Activated CD4-positive, CD25-positive, alpha-beta regulatory T cell (primary cell): ENCODE results near the gene KLHL25.

Source experiments
- DNase-seq, 4 experiments: peaks; one replicate each; lab custom pipeline; 2025; lab: John Stamatoyannopoulos, UW

Gene KLHL25

DNA sequence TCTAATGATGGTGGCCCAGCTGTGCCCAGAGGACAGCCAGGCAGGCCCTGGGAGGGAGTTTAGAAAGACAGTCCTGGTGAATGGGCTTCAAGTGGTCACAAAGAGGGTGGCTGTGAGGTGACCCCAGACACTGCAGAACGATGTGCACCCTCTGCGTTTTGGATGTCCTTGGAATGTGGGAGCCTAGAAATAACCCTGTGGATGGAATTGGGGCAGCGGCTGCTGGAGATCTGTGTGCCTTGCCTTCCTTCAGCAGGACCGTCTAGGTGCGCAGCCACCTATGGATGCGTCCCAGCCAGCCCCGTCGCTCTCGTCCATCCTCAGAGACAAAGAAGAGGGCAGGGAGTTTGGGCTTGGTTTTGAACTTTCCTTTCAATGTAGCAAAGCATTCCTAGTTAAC, 46.5 kb downstream of the KLHL25 start:
- DNase-seq: no peak

DNA sequence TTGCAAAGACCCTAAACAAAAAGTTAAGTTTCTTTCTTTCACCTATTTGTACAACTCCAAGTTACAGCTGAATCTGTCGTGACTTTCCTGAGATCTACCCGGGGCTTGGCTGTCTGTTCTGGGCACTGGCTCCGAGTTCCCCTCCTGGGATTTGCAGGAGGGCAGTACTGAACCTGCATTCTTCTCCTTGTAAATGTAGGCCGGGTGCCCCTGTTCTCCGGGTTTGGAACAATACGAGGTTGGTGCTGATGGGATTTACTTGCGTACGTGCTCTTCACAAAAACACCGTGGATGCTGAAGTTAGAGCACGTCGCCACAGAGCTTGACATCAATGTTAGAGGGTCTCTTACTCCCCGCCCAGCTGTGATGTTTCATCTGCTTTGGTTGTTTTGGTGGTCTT, 48.1 kb downstream of the KLHL25 start:
- no peak for DNase-seq

DNA sequence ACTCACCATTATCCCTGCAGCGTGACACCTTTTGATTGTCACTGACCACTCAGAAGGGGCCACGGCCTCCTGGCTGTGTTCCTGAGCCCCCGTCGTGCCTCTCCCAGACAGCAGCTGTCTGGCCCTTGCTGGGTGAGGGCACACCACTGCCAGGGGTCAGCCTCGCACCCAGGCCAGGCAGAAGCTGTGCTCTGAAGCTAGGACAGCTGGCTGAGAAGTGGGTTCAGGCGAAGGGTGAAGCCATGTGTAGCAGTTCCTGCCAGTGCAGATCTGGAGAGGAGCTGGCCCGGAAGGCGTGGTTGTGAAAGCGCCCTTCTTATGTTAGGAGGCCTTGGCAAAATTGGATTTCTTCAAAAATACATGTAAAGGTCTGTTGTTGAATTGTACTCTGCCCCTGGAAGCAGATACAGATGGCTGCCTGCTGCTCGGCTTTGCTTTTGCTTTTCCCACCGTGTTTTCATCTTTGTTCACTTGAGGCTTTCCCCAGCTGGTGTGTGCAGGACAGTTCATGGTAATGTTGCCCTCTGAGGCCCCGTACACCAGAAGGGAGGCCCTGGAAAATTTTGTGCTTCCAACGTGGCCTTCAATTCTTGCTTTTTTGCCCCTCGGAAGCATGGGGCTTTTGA, 49.1 kb downstream of the KLHL25 start:
- DNase-seq: no peak

DNA sequence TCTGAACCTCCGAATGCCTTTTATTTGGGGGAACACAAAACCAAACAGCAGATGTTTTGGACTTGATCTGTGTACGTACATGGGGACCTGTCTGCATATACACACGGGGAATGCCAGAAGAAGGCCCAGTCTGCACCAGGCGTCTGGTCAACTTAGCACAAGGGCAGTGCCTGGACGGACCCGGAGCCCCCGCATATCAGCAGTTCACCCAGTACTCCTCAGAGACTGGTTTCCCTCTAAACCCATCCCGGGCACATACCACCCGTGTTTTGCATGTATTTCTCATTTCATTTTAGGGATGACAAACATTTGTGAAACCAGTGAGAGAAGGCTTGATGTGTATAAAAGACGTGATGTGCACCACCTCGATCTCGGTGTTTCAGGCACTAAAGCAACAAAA, 49.7 kb downstream of the KLHL25 start:
- DNase-seq: no peak

DNA sequence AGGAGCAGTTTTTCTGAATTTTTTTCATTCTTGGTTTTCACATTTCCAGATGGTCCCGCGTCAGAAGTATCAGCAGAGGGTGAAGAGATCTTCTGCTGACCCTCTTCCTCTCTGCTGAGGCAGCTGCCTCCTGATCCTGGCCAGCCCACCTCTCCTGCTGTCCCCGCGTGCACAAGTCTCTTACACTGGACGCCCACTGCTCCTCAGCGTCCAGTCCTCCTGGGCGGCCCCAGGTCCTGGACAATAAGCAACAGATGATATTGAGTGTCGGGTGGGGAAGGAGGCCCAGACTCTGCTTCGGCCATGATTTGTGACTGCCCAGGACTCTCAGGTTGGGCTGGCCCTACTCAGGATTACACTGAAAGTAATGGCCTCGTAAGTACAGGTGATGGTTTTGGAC, 50.1 kb downstream of the KLHL25 start:
- DNase-seq: no peak

DNA sequence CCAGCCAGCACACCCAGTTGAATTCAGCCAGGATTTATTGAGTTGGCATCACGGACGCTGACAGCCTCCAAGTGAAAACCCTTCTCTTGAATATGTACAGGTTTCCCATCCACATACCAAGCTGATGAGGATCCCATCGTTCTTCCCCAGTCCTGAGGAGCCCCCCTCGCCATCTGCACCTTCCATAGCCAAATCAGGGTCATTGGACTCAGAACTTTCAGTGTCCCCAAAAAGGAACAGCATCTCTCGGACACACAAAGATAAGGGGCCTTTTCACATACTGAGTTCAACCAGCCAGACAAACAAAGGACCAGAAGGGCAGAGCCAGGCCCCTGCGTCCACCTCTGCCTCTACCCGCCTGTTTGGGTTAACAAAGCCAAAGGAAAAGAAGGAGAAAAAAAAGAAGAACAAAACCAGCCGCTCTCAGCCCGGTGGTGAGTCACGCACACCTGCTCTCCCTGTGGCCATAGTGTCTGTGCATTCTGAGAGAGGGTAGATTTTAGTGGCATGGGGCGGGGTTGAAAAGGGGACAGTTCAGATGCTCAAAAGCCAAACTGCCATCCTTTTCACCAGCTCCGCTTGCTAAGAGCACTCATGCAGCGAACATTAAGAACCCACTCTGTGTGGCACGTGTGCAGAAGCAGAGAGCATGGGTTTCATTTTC, 51.2 kb downstream of the KLHL25 start:
- no peak for DNase-seq

DNA sequence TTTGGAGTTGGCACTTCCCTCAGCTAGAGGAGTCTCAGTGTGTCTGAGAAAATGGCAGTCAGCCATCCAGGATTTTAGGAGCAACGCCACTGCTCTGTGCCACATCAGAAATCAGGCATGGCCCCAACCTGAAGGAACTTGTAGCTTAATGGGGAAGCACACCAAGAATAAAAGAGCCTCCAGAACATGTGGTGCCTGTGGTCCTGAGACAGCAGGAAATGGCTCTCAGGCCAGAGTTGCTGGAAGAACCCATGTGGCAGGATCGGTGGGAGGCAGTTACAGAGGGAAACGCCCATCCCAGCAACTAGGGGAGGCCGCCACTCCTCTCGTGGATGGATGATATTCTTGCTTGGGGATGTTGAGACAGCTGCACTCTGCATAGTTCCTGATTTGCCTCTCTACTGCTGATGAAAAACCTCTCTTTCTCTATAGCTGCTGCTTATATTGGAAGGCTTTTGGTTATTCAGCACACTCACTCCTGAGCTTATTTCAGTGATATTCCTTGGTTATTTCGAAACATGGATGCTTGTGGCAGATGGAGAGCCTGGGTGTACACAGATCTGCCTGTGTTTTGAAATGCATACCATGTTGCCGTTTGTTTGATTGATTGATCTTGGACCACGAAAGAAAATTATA, 52.4 kb downstream of the KLHL25 start:
- no peak for DNase-seq

DNA sequence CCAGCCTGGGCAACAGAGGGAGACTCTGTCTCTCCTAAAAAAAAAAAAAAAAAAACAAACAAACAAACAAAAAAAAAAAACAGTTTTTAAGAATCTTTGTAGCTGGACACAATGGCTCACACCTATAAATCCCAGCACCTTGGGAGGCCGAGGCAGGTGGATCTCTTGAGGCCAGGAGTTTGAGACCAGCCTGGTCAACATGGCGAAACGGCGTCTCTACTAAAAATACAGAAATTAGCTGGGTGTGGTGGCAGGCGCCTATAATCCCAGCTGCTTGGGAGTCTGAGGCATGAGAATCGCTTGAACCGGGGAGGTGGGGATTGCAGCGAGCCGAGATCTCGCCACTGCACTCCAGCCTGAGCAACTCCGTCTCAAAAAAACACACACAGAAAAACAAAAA, 53.1 kb downstream of the KLHL25 start:
- no peak for DNase-seq

DNA sequence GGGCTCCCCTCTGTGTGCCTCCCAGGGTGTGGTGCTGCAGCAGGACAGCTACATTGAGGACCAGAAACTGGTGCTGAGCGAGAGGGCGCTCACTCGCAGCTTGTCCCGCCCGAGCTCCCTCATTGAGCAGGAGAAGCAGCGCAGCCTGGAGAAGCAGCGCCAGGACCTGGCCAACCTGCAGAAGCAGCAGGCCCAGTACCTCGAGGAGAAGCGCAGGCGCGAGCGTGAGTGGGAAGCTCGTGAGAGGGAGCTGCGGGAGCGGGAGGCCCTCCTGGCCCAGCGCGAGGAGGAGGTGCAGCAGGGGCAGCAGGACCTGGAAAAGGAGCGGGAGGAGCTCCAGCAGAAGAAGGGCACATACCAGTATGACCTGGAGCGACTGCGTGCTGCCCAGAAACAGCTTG, 53.7 kb downstream of the KLHL25 start:
- no peak for DNase-seq

DNA sequence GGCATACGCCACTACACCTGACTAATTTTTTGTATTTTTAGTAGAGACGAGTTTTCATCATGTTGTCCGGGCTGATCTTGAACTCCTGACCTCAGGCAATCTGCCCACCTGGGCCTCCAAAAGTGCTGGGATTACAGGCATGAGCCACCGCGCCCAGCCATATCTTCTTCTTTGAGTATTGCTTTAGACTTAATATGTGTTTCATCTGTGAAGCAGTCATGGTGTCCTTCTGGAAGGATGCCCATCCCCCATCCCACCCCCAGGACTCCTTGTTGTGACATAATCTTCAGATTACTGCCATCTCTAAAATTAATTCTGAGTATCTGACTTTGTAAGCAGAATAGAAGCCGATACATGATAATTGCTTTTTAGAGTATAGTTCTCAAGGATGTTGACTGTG, 57.7 kb downstream of the KLHL25 start:
- DNase-seq: no peak

DNA sequence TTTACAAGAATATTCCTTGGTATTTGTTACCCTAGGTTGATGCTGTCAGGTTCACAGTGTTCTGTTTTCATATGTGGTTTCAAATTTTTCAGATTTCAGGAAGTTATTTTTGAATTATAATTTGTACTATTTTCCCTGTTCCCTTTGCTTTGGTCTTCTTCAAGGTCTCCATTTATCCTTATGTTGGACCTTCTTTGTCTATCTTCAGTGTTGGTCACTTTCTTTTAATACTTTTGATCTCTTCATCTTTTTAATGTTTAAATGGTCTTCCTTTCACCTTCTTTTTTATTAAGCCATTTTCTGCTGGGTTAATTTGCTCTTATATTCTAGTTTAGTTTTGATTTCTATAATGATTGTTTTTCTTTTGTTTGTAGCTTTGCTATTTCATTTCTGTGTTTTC, 61.3 kb downstream of the KLHL25 start:
- DNase-seq: no peak

DNA sequence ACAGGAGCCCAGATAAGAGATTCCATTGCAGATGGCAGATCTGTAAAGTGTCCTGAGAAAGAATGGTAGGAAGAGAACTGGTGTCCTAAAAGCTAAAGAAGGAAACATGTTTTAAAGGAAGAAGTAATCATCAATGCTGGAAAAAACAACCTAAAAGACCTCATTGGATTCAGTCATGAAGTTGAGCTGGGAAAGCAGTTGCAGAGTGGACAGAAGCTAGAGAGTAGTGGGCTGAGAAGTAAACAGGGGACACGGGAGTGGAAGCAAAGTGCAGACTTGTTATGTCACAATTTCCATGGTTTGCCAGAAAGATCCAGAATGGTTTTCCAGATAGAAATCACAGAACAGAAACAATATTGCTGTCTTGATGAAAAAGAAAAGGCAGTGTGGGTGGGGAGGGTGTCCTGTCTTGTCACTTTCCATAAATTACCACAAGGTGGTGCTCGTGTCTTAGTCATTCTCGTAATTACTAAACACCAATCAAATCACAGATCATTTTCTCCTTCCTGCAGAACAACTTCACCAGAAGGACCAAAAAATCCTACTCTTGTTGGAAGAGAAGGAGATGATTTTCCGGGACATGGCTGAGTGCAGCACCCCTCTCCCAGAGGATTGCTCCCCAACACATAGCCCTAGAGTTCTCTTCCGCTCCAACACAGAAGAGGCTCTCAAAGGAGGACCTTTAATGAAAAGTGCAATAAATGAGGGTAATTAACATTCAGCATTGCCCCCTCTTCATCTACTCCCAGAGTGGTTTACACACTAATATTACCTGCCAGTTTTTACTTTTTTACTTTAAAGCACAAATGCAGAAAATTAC, 64.5 kb downstream of the KLHL25 start:
- no peak for DNase-seq

DNA sequence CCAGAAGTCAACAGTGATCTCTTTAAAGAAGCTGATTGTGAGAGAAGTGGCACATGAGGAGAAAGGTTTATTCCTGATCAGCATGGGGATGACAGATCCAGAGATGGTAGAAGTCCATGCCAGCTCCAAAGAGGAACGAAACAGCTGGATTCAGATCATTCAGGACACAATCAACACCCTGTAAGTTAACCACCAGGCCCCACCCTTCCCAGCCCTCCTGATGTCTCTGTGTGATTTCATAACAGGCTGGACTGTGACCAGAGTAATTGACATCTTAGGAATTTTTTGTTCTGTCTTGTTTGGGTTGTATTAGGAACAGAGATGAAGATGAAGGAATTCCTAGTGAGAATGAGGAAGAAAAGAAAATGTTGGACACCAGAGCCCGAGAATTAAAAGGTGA, 67.7 kb downstream of the KLHL25 start:
- no peak for DNase-seq

DNA sequence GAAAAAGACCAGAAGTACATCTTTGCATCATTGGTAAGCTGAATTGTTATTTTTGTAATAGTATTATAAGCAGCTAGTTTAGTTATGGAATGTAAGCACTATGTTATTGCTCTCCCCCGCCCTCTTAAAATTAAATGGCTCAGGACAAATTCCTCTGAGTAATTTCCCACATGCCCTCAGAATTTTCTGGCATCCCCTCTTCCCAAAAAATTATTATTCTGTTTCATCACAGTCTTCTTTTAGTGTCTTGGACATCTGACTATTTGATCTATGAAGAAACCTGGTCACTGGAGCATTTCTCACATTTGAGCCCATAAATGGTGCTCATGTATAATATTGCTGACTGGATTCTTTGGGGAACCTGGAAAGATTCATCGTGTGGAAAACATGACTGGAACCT, 68.3 kb downstream of the KLHL25 start:
- DNase-seq: no peak

DNA sequence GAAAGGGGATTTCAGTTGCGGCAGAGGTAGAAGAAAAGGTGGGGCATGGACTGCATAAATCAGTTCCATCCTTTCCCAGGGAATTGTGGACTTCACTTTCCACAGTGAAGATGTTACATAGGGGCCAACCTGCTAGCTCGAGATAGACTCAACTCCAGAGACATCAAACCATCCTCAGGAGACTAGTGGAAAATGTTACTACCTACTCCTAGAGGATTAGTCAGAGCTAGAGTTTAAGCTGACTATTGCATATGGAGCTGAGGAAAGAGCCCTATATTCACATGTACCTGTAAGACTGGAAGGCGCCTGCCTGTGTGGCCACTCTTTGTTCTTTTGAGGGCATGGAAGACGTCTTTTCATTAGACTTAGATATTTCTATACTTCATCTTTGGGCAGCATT, 69.2 kb downstream of the KLHL25 start:
- no peak for DNase-seq

DNA sequence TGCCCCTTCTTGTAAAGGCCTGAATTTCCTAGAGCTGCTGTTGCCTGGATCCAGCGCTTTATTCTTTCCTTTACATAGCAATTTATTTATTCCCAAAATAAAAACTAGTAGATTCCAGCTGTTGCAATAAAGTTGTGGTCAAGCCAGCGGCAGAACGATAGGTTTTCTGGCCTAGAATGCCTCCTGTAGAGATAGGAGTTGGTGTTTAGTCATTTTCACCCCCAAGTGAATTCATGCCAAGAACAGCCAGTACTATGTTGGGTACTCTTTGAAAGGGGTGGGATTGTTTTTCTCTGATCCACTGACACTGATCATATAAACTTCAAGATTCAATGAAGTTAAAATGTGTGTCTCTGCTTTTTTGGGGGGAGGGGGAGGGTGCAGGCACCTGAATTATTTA, 69.7 kb downstream of the KLHL25 start:
- no peak for DNase-seq

DNA sequence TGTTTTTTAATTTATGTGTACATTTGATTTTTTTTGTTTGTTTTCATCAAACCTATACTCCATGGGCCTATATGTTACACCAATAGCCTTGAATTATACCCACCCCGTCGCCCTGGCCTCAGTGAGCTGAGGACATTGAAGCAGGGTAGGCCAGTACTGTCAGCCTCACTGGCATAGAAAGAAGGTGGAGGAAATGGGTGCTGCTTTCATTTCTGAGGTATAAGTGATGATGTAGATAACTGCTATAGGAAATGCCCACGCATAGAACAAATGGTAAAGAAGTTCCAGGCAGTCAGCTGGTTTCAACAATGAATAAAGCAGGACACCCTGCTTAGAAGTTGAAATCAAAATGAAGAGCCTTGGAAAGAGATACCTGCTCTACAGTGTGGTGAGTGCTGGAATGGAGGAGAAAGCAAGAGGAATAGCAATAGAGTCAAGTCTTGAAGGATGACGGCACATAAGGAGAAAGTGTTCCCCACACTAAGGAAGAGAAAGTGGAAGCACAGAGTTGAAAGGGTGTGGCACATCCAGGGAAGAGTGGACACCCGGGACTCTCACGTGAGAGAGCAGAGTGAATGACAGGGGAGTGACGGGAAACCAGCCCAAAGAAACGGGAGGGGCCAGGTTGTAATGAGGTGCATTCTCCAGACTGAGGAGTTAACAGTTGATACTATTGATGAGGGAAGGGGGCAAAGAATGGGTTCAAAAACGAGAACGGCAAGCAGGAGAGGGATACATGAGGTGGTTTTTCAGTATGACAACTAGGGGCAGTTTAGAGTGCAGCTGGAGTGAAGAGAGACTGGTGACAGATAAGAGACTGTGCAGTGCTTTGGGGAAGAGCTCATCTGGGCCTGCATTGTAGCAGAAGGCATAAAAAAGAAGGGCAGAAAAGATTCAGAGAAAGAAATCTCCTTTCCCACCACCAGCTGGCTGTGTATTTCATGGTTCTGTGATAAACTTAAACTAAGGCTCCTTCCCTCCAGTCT, 70.5 kb downstream of the KLHL25 start:
- DNase-seq: no peak

DNA sequence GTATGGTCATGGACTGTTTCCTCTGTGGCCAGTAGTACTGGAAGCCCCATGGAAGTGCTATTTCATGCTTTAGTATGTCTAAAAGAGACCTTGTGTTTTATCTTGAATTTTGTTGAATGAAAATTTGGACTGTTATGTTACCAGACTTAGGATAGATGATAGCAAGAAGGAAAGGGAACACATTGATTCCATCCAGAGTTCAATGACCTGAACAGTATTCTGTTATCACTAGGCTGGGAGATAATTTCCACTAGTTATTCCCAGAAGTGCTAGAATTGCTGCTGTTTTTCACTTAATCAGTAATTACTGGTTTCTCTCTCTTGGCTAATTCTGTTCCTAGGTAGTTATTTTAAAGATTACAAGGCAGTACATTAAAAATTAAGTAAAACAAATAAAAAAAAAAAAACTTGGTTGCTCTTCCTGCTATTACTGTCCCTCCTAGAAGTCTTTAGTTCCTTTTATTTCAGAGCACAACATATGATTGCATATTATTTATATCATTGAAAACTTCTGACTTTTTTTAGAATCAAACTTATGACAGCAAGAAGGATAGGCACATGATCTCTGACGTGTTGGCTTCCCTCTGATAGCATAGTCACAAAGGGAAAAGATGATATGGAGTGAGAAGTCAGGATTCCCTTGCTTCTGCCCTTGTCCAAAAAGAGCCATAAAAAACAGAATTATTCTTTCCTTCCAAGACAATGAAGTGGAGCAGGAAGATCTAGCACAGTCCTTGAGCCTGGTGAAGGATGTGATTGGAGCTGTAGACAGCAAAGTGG, 72.2 kb downstream of the KLHL25 start:
- no peak for DNase-seq

DNA sequence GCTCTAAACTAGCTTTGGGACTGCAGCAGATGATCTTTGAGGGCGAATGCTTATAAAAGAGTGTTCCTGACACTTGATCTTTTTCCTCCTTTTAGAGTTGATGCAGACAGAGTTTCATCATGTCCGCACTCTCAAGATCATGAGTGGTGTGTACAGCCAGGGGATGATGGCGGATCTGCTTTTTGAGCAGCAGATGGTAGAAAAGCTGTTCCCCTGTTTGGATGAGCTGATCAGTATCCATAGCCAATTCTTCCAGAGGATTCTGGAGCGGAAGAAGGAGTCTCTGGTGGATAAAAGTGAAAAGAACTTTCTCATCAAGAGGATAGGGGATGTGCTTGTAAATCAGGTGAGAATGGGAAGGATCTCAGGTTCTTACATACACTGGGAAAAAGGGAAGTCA, 75.7 kb downstream of the KLHL25 start:
- no peak for DNase-seq

DNA sequence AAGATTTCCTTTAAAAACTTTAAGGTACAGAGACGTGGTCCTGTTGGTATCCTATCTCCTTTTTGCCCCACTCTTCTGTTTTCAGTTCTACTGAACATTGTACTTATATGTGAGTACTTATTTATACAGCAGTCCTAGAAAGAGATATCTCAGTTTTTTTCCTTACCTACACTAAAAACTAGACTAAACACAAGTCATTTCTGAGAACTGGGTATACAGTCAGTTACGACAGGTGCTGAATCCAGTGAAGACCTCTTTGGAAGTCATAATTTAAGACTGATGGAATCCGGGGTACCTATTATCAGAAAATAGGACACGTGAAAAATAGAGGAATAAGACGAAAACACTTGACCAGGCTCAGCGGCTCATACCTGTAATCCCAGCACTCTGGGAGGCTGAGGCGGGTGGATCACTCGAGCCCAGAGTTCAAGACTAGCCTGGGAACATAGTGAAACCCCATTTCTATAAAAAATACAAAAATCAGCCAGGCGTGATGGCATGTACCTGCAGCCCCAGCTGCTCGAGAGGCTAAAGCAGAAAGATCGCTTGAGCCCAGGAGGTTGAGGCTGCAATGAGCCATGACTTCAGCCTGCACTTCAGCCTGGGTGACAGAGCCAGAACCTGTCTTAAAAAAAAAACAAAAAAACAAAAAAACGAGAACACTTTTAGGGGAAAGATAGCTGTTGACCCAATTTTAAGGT, 76.3 kb downstream of the KLHL25 start:
- no peak for DNase-seq
